Transverse colon (tissue), 4 donors: ENCODE measurements around the gene CCDC6.

Experiments used
- CTCF ChIP-seq, 5 experiments: fragments of 200-600 bp in 3 of 5; fragments of 450-650 bp in 2 of 5; sonication (generic) in 3 of 5; IDR thresholded peaks; 1 replicate in 2 of 5; 2 replicates in 3 of 5; pipeline ENCODE4 v1.5.1; 2016 to 2017; ENCODE audit warnings: antibody characterized with exemption in 5 of 5, inconsistent platforms in 3 of 5, mild to moderate bottlenecking in 2 of 5, moderate library complexity in 1 of 5
- EP300 ChIP-seq: sonication (generic); formaldehyde crosslinking; IDR thresholded peaks from one replicate; pipeline ENCODE4 v1.6.1; 2017; ENCODE audit warnings: antibody characterized with exemption, low read depth
- POLR2A ChIP-seq: fragments of 450-650 bp; IDR thresholded peaks from one replicate; pipeline ENCODE4 v1.6.1; 2016; ENCODE audit warnings: antibody characterized with exemption, mild to moderate bottlenecking, moderate library complexity
- POLR2AphosphoS5 ChIP-seq, 3 donors: sonication (generic); formaldehyde crosslinking; IDR thresholded peaks; one replicate each; pipeline ENCODE4 v1.6.1; 2016; ENCODE audit warnings: antibody characterized with exemption in 3 of 3

GRCh38 chr10:59779756-59780533, 126.4 kb downstream of the CCDC6 start:
- TF ChIP-seq POLR2A (no peak), CTCF (IDR thresholded peaks at IDR 0.05) (no peak), EP300 (no peak), POLR2AphosphoS5 (IDR thresholded peaks at IDR 0.05) (no peak)
